Stimulated activated CD8-positive, alpha-beta memory T cell treated with anti-CD3 and anti-CD28 coated beads, Interleukin-12 subunit alpha, Interleukin-12 subunit beta, amount 100 ng/mL, for 1 hour (primary cell): ENCODE results near the gene HDGFL2.

Source experiments
- DNase-seq: peaks from one replicate; pipeline ENCODE4 v3.0.0-alpha.2; 2020; ENCODE audit warnings: low read depth

HDGFL2 gene

DNA sequence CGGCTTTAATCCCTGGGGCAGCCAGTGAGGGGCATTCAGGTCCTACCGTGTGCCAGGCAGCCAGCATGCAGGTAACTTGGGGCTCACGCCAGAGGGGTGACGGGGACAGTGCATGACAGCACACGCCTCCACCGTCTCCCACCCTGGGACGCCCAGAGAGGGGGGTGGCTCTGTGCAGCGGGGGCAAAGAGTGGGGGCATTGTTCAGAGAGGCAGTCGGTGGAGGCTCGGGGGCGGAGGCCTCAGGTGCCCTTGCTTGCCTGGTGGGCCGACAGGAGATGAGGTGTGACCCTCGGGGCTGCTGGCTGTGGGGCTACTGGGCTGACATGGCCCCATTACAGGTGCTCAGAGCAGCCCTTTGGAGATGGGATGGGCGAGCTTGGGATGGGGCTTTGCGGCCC, 27.8 kb downstream of the HDGFL2 start:
- DNase-seq = no peak

GRCh38 chr19:4500841-4501591, 28.9 kb downstream of the HDGFL2 start:
- DNase-seq = no peak

GRCh38 chr19:4501691-4502090, 29.6 kb downstream of the HDGFL2 start:
- no peak for DNase-seq

DNA sequence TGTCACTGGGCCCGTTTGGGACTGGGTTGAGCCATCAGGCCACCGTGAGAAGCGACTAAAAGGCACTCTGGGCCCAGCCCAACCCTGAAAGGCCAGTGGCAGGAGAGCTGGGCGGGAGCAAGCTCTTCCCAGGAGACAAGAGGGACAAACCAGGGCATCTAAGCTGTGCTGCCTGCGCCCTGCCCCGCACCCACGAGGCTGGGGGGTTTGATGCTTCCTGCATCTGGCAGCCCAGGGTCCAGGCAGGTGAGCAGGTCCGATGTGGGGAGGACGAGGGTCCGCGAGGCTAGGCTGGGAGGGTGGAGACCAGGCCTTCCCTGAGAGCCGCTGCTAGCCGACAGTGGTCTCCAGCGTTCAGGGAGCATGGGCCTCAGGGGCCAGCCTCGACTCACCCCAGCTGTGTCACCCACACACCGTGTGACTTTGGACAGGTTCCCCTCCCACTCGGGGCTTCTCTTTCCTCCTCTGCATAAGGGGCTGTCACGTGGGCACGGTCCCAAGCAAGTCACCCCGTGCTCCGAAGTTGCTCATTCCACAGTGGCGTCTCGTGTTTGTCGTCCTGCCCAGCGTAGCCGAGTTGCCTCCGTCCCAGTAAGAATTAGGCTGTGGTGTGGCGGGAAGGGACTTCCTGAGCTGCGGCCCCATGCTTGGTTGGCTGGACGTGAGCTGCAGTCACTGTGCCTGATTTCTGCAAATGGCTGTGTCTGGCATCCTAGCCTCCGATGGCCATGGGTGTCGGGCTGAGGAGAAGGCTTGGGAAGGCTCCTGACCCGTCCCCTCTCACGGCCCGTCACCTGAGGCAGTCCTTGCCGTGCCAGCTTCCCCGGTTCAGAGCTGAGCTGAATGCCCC, 30.4 kb downstream of the HDGFL2 start:
- no peak for DNase-seq

GRCh38 chr19:4503132-4503824, 31.2 kb downstream of the HDGFL2 start:
- DNase-seq = no peak

- no peak for DNase-seq
Observed at GRCh38 chr19:4503825-4504170, 31.7 kb downstream of the HDGFL2 start.

GRCh38 chr19:4504297-4504701, 32.2 kb downstream of the HDGFL2 start:
- DNase-seq = no peak

GRCh38 chr19:4504891-4505569, 32.9 kb downstream of the HDGFL2 start:
- DNase-seq = no peak

- no peak for DNase-seq
Observed at GRCh38 chr19:4505570-4506448, 33.7 kb downstream of the HDGFL2 start.

- DNase-seq = no peak
Observed at GRCh38 chr19:4506449-4507149, 34.5 kb downstream of the HDGFL2 start.

DNA sequence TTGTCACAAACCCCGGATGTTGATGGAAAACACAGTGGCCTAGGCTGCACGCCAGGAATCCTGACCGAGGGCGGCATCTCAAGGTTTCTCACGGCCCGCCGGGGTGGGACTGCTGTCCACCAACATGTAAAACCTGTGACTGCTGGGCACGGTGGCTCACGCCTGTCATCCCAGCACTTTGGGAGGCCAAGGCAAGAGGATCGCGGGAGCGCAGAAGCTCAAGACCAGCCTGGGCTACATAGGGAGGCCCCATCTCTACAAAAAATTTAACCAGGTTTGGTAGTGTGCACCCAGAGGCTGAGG, 35.0 kb downstream of the HDGFL2 start:
- DNase-seq = no peak

DNA sequence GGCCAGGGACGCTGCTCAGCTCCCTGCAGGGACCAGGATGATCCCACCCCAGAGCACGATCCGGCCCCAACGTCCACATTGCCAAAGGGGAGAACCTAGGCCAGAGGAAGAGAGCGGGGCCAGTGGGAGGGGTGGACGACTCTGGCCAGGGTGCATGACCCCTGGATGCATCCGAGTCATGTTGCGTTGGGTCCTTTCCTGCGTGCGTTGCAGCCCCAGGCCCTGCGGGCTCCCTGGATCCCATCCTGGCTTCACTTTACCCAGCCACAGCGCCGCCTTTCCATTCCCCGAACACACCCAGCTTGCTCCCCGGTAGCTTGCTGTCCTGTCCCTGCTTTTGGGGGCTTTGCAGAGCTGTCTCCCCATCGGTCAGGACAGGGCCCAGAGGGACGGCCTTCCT, 35.7 kb downstream of the HDGFL2 start:
- DNase-seq = no peak

DNA sequence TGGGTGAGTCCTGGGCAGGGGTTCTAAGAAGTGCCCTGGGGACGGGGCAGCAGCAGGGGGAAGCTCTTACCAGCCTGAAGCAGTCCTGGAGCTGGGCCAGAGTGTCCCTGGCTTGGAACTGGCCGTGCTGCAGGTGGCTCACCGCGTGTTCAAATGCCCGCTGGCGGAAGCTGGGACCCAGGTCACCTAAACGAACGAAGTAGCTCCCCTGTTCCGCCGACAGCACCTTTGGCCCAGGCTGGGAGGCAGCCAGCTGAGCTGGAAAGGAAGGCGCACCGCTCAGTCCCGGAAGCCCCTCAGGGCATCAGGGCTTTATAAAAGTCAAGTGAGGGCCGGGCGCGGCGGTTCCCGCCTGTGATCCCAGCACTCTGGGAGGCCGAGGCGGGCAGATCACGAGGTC, 36.6 kb downstream of the HDGFL2 start:
- no peak for DNase-seq

- no peak for DNase-seq
Observed at GRCh38 chr19:4510435-4511255, 38.5 kb downstream of the HDGFL2 start.

DNA sequence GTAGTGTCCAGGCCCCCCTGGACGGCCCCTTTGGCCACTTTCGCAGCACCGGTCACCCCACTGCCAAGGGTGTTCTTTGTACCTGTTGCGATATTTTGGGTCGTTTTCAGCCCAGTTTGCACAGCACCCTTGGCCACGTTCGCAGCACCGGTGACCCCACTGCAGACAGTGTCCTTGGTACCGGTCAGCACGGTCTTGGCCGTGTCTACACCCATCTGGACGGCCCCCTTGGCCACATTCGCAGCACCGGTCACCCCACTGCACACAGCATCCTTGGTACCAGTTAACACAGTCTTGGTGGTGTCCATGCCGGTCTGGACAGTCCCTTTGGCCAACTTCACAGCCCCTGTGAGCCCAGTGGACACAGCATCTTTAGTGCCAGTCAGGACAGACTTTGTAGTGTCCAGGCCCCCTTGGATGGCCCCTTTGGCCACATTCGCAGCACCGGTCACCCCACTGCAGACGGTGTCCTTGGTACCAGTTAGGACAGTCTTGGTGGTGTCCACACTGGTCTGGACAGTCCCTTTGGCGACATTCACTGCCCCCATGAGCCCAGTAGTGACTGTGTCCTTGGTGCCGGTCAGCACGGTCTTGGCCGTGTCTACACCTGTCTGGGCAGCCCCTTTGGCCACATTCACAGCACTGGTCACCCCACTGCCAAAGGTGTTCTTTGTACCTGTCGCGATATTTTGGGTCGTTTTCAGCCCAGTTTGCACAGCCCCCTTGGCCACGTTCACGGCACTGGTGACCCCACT, 39.4 kb downstream of the HDGFL2 start:
- no peak for DNase-seq

GRCh38 chr19:4512070-4512469, 40.0 kb downstream of the HDGFL2 start:
- no peak for DNase-seq

GRCh38 chr19:4513248-4513647, 41.2 kb downstream of the HDGFL2 start:
- DNase-seq = no peak

- no peak for DNase-seq
Observed at GRCh38 chr19:4515732-4516131, 43.6 kb downstream of the HDGFL2 start.

DNA sequence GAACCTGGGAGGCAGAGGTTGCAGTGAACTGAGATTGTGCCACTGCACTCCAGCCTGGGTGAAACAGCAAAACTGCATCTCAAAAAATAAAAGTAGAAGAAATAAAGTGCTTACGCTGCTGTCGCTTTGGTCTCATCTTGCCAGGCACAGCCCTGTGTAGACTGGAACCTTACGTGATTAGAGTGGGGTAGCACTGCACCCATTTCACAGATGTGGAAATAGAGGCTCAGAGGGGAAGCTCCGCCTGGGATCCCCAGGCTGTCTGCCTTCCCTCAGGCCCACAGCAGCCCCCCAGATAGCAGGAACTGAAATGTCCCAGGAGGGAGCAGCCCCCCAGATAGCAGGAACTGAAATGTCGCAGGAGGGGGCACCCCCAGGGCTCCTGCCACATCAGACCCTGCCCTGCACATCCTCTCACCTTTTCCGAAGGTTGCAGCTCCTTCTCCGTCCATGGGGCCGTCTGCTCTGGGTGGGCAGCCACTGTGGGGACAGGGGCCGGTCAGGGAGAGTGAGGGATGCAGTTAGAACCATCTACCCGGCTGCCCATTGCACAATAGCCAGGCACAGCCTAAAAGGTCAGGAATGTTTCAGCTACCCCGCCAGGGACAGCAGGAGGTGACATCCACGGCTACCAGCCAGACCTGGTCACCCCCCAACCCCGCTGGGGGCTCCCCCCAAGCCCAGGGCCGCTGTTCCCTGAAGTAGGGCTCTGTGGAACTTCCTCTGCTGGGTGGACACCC, 44.3 kb downstream of the HDGFL2 start:
- DNase-seq = no peak
